Measurements from ENCODE around the gene RAB35.

Gene RAB35

DNA sequence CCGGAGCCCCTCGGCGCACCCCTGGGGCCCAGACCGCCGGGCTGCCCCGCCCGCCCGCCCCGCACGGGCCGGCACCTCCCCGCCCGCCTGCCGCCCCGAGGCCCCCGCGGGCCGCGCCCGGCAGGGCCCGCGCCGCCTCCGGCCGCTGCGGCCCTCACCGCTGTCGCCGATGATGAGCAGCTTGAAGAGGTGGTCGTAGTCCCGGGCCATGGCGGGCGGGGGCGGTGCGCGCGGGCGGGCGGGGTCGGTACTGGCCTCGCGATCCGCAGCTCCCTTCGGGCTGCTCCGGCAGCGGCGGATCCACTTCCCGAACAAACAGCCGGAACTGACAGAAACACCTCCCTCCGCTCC is at the start of gene RAB35:
Gene RAB35, minus strand, starts transcription at position 313 of the 351 bp plus-strand sequence. Its CDS starts 103 bp downstream, at position 210.
- no peak for DNase-seq

DNA sequence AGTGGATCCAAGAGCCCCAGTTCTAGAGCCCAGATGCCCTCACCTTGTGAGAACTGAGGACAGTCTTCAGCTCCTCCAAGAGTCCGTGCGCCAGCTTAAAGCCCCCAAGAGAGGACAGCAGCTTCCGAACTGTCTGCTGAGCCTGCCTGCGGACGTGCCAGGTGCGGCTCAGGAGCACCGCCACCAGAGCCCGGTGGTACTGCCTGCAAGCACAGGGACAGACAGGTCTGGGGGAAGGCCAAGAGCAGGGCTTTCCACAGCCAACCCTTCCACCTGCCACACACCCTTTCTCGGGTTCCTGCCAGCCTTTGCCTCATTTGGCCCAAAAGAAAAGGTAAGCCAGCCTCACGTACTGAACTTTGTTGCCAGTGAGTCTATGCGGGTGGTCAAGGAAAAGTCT is 47.7 kb upstream of the RAB35 start:
- no peak for DNase-seq

DNA sequence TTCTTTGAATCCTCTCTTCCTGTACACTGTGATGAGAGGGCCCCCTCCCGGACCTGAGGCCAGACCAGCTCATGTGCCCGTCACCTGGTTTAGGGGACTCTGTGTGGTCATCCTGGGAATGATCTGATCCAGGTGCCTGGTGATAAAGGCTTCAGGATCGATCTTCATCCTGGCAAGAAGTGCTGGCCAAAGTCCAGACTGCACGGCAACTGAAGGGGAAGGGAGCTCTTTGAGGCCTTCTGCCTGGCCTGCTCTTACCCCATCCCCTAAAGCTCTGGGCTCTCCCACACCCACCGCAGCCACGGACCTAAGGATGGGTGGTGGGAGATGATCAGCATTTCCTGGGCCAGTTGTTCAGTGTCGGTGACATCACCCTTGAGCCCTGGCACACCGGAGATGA is 46.2 kb upstream of the RAB35 start:
- no peak for DNase-seq

DNA sequence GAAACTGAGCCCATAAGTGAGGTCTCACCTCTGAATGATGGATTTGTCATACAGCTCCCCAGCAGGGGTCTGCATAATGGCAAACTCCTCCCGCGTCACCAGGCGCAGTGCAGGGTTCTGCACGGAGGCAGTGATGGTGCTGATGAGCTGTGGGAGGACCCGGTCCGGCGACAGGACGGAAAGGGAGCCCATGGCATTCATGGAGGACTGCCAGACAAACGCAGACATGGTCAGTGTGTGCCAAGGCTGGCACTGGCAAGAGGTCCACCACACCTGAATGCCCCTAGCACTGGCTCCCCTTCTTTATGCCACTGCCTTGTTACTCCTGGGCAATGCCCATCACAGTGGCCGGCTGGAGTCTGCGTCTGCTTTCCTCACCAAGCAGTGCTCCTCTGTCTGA is 45.3 kb upstream of the RAB35 start:
- DNase-seq = no peak

DNA sequence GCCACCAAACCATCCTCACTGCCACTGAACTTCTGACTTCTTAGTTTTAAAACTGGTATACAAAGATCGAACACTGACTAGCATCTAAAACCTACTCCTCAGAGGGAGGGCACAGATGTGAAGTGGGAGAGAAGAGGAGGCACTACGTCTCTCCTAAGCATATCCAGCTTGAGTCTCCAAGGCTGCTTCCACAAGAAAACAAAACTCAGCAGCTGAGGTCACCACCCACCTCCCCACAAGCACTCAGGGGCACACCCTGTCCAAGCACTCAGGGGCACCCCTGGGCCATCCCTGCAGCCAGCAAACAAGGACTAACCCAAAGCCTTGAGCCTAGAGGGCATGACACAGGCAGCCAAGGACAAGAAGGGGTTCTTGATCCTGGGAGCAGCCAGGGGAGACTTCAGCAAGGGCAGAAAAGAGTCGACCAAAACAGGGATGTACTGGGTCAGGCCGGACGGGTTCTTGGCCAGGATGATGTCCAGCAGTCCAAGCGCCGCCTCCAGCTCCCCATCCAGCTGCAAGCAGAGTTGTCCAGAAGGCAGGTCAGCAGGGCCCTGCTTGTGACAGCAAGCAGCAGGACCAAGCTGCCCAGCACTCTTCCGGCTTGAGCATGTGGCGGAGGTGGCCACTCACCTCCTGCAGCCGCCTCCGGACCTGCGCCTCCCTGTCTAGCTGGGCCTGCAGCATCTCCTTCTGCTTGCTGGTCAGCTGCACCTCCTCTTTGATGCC is 43.1 kb upstream of the RAB35 start:
- no peak for DNase-seq

DNA sequence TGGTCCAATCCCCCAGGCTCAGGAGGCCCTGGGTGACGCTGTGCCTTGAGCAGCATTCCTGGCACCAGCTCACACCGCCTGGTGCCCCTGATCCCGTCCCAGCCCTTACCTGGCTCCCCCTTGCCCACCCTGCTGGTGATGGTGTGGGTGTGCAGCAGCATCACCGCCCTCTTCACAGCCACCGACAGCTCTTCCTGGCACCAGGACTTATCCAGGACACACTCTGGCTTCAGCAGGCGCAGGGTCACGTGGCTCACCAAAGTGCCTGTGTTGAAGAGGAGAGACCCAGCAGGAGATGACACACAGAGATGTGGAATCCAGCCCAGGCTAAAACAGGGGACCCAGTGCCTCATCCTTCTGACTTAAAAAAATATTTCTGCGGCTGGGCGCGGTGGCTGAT is 41.8 kb upstream of the RAB35 start:
- DNase-seq = no peak

DNA sequence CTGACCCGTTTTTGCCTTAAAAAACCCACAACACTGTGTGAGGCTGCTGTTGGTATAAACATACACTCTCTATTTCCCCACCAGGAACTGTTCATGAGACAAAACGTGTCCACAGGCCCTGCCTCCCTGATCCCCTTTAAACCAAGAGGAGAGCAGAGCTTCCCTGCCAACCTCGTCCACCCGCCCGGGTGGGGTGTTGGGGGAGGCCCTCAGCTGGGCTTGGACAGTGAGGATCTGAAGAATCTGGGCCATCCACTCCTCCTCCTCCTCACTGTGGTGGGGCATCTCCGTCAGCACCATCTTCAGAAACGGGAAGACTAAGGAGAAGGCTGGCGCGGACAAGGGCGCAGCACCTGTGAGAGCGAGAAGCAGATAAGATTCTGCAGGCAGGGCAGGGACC is 41.1 kb upstream of the RAB35 start:
- no peak for DNase-seq

DNA sequence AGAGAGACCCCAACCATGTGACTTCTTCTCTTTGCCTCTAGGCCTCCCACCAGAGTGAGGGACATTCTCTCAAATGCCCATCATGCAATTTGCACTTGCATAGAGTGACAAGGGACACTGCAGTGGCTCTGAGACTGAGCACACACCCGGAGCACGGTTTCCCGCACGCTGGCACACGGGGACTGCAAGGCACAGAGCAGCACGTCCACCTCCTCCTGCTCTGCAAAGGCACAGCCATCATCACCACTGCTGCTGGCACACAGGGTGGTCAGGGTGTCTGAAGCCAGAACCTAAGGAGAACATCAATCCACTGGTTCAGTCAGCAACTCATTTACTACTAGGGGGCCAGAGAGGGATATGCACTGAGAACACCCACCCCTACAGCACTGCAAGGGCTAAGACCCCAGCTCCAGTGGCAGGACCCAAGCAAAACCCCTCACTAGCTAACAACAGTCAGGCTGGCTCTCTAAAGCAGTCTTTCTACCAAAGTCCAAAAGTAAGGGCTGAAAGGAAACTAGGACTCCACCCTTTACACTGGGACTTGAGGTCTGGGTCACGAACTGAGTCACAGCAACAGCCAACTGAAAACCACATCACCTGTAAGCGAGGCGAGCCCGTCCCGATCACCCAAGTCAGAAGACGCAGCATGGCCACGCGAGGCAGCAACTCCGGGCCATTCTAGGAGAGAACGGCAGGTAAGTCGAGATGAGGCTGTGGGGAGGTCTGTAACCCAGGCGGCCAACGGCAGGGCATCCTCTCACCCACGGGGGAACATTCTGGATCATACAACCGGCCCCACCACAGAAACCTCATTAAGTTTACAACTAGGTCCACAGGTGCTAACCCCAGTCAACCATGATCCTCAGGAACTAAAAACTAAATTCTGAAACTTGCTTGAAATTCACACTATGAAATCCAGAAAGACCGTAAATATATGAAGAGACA is 40.0 kb upstream of the RAB35 start:
- no peak for DNase-seq

DNA sequence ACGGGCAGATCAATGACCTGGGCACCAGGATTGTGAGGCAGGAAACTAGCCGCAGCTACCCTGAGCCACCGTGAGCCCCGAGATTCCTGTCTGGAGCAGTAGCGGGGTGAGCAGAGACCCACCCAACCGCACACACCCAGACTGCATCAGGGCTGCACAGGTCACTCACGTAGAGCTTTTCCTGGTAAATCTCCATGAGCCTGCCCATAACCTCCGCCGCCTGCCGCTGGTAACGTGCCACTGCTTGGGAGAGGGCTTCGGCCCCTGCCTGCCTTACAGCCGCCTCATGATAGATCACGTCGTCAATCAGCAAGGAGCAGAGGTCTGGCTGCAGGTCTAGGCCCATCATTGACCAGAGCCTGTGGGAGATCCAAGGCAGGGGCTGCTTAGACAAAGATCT is 38.5 kb upstream of the RAB35 start:
- no peak for DNase-seq

DNA sequence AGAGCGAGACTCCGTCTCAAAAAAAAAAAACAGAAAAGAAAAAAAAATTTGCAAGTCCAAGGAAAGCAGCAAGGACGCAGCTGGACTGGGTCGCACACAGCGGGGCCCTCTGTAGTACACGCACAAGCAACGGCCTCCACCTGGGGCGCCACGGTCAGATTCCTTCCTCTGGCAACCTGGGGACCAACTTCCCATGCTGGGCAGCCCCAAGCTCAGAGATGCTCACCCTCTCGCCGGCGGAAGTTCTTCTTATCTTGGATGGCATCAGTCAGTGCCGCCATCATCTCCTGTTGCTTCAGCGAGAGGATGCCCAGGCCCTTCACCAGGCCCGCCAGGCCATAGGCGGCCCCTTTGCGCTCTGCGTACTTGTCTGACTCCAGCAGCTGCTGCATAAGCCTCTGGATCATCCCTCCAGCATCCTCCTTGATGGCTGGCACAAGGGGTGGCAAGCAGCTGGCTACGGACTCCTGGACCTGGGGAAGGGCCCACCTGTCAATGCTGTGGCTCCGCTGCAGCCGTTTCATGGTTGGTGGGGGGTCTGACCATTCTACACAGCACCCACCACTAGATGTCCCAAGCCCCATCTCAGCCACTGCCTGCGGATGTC is 34.5 kb upstream of the RAB35 start:
- DNase-seq = no peak

DNA sequence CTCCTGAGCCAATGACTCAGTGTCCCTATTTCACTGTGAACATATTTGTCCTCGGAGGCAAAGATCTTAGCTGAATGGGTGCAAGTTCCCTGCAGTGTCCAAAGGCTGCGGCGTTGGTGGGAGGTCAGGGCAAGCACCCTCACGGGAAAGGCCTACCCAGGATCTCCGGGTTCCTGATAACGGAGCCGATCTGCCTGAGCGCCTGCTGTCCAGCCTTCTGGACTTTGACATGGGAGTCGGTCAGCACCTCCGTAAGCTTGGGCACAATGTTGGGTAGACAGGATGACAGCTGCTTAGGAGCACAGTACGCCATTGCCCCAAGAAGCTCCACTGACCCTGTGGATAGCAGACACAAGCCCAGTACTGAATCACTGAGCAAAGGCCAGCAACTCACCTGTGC is 31.5 kb upstream of the RAB35 start:
- no peak for DNase-seq

DNA sequence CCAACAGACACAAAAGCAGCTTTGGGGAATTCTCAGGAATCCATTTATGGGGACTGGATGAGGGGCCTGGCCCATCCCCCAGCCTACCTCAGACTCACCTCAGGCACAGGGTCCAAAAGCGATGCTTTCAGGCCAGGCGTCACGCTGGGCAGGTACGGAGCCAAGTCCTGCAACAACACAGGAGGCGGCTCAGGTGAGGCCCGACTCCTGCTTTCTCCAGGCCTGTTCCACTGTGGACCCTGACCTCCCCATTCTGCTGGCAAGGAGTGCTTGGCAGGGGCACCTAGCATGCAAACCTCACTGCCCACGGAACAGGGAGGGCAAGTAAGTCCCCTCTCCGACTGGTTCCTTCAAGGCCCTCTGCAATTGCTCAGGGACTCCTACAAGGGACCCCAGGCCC is 28.6 kb upstream of the RAB35 start:
- DNase-seq = no peak

DNA sequence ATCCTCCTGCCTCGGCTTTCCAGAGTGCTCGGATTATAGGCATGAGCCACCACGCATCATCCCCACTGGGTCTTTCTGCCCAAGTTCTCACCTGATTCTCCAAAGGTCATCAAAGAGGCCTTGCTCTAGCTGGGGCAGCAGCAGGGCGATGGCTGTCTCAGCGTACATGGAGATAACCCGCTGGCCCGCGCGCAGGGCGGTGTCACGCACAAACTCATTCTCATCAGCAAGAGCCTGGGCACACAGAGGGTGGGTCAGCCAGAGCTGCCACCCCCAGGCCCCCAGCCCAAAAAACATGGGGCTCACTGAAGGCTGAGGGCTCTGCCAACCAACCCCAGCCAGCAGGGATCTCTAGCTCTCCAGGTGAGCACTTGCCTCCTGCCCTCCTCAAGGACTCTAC is 27.7 kb upstream of the RAB35 start:
- DNase-seq = no peak

DNA sequence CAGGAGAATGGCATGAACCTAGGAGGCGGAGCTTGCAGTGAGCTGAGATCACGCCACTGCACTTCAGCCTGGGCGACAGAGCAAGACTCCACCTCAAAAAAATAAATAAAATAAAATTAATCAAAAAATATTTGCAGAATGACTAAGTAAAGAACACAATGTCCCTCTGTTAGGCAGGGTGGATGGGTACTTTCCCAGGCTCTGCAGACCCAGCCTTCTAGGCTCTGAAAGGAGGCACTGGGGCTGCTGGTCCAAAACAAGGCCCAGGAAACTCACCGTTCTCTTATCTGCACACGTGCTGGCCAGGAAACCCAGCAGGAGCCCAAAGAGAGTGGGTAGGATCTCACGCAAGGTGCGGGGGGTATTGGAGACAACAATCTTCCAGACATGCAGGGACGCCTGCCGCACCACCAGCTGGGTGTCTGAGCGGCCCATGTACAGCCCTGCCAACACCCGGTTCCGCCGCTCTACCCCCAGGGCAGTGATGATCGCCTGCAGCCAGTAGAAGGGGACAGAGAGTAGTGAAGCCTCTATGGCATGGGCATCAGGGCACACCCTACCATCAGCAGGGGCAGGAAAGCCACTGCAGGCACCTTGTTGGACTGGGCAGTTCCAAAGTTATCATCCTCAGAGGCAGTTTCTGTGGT is 25.8 kb upstream of the RAB35 start:
- no peak for DNase-seq

DNA sequence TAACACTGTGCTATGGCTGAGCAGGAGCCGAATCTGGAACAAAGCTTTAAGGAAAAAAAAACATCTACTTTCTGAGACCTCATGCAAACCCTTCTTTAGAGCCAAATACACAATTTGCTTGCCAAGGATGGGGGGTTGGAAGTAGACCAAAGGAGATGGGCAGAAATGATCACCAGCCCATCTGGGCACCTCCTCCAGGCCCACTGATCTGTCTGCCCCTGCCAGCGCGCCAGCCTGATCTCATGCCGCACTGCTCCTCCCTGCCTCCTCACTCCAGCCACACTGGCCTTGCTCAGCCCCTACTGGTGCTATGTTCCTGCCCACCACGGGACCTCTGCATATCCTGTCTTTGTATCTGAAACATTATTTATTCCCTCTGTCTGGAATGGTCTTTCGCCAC is 24.8 kb upstream of the RAB35 start:
- DNase-seq = no peak

DNA sequence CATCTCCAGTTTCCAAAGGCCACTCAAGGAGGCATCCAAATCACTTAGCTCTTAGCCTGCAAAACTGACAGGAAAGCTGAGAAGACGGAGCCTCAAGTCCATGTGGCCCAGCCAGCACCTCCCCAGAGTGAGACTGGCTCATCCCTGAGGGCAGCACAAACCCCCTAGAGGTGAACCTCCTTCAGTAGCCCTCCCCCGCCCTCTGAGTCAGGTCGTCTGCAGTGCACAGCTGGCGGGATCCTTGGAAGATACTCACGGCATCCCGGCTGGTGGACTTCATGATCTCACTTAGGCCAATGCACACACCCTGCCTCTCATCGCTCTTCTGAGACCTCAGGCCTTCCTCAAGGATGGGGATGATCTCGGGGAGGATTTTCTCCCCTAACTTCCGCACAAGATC is 24.1 kb upstream of the RAB35 start:
- DNase-seq = no peak

DNA sequence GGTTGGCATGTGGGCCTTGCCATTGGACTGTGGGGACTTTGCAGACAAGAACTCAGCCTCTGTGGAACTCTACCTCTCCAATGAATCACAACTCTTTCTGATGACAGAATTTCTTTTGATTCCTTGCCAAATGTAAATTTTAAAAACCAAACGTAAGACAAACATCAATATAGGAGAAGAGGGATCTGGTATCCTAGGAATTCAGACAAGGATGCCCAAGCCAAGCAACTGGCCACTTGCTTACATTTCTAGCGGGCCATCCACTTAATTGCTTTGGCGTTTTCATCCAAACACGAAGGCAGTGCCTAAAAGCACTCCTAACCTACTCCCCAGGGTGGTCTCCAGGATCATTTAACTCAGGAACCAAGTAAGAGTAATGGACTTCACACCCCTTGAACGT is 23.4 kb upstream of the RAB35 start:
- no peak for DNase-seq

DNA sequence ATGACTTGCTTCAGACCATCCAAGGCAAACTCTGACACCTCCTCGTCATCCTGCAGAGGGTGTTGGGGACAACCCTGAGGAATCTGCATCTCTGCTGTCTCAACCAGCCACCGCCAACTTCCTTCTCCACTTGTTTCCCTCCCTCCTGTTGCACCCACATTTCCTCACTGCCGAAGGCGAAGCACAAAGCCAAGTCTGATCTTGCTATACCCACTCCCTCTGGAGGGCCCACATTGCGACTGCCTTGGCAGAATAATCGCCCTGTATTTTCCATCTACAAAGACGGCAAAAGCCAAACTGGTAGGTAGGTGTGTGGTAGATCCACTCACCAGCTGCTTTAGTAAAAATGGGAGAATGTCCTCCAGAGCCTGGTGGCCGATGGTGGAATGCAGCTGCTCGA is 21.8 kb upstream of the RAB35 start:
- DNase-seq = no peak

DNA sequence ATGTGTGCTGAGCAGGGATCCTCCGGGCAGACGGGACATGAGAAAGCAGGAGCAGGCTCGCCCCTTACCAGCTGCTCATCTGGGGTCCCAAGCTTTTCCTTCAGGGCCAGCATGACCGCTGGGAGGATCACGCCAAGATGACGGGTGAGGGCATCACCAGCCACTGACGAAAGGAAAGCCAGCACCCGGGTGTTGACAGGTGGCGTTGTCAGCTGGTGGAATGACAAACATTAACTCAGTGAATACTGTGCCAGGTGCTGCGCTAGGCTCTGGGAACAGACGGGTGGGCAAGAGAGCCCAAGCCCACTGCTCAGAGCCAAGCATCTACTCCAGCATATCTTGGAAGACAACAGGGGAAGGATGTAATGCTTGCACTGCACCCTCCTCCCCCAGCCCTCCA is 21.3 kb upstream of the RAB35 start:
- DNase-seq = no peak

DNA sequence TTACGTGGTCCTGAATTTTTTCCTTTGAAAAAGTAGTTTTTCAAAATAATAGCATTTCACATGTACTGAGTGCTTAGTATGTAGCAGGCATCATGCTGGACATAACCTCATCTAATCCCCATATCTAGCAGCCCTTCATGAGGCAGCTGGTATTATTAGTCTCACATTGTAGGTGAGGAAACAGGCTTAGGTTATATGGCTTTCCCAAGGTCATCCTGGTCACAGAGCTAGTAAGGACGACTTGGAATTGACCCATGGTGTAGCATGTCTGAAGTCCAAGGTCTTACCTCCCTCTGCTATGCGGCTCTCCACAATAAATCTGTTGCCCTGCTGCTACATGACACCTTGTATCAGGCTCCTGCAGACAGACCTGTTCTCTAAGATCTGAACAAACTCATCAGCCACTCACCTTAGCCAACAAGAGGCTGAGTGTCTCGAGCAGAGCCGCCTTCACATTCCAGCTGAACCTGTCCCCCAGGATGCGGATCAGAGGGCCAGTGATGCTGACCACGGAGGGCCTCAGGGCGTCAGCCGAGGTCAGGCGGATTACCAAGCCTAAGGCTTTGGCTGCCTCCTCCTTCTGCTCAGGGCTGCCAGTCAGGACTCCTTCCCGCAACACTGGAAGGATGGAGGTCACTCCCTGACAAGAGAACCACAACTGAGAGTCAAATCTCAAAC is 19.7 kb upstream of the RAB35 start:
- no peak for DNase-seq

DNA sequence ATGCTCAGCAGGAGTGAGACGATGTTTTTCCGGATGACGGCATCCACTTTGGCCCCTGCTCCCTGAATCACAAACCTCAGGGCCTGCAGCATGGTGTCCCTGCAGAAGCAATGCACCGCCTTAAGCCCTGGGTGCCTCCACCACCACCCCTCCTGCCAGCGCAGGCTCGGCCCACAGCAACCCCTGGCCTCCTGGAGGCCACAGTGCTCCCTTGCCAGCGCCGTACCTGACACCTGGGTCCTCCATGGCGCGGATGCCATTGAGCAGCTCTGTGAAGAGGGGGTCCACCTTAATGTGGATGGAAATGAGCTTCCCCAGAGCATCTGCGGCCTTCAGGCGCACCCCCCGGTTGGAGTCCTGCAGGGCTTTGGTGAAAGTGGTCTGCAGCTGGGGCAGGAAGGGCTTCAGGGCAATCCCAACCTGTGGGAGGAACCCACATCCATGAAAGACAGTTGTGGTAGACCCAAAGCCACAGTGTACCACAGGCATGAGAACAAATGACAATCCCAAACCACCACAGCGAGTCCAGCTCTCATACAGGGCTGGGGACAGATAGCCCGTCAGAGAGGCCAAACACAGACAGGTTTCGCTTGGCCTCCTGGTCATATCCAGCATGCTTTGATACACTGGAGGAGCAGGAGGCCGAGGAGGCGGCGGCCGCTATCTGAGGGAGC is 17.9 kb upstream of the RAB35 start:
- DNase-seq = no peak

DNA sequence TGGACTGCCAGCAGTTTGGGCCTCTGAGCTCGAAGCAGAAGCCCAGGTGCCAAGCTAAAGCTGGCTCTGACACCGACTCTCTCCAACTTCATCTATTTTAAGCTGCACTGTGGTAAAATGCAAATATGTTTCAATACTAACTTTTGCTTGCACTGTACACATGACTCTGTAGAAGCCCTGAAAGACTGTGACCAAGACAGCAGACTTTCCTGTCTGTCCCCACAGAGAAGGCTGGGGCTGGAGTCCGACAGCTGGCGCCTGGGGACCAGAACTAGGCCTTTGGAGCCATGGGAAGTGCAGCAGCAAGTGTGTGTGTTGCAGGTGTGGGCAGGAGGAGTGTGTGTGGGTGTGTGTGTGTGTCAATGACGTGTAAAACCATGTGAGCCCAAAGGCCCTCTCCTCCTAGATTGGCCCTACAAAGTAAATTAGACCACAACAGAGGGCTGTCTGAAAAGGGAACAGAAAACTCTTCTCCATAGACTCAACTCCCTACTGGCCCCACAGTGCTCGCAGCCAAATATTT is 16.4 kb upstream of the RAB35 start:
- no peak for DNase-seq
